IMR-90 (cell line): ENCODE results near the gene FAM110D. TPM values are rescaled to one million over a fixed set of nuclear protein-coding genes. Genes with fewer than 3 reads are reported as not detected.

Experiments
- ATAC-seq: fragments of 200-7000 bp; cut with Tn5 transposase; 2 replicates; pipeline ENCODE4 v1.9.1; 2020; ENCODE audit warnings: low read depth, mild to moderate bottlenecking, moderate library complexity
- BruUV-seq: library from RNA; stranded (reverse); fragments of 400-500 nt; replicated peaks from 2 replicates; lab custom pipeline; 2021; lab: Mats Ljungman, UMichigan
- CTCF ChIA-PET: fragments of 300-600 bp; formaldehyde crosslinking; extraction: SDS; loops from one replicate; lab custom pipeline; 2021; ENCODE audit warnings: antibody characterized with exemption; lab: Yijun Ruan, JAX
- POLR2A ChIA-PET: fragments of 300-600 bp; sonication (Branson Sonifier 250); formaldehyde crosslinking; loops from one replicate; lab custom pipeline; 2022; ENCODE audit warnings: antibody characterized with exemption; ENCODE audit not compliant: unreplicated experiment; lab: Charles Lee
- DNase-seq: peaks from one replicate; pipeline ENCODE4 v3.0.0; 2013
- H2AFZ ChIP-seq: replicated peaks from 2 replicates; pipeline ENCODE3; 2013; ENCODE audit warnings: low read length, mild to moderate bottlenecking; ENCODE audit not compliant: poor library complexity
- H2AK5ac ChIP-seq: 2 replicates; pipeline ENCODE4 v1.6.1; 2013; ENCODE audit warnings: low read depth, low read length, inconsistent platforms
- H2AK9ac ChIP-seq: replicated peaks from 2 replicates; pipeline ENCODE3; 2013; ENCODE audit warnings: mild to moderate bottlenecking, low read depth, low read length, moderate library complexity; ENCODE audit not compliant: poor library complexity
- H2BK120ac ChIP-seq: 2 replicates; pipeline ENCODE4 v1.6.1; 2013; ENCODE audit warnings: low read depth, low read length, inconsistent platforms
- H2BK15ac ChIP-seq: 3 replicates; pipeline ENCODE4 v1.6.1; 2013; ENCODE audit warnings: low read depth, low read length, inconsistent platforms
- H2BK20ac ChIP-seq: 2 replicates; pipeline ENCODE4 v1.6.1; 2013; ENCODE audit warnings: low read depth, mild to moderate bottlenecking, inconsistent platforms, low read length, moderate library complexity
- H2BK5ac ChIP-seq: 2 replicates; pipeline ENCODE4 v1.6.1; 2013; ENCODE audit warnings: mild to moderate bottlenecking, low read depth, low read length, inconsistent platforms; ENCODE audit not compliant: poor library complexity, severe bottlenecking
- H3K14ac ChIP-seq: replicated peaks from 2 replicates; pipeline ENCODE4 v1.6.1; 2013; ENCODE audit warnings: low read depth, low read length, inconsistent platforms
- H3K18ac ChIP-seq: 2 replicates; pipeline ENCODE4 v1.6.1; 2013; ENCODE audit warnings: low read depth, low read length, control low read depth
- H3K23ac ChIP-seq: 2 replicates; pipeline ENCODE4 v1.6.1; 2013; ENCODE audit warnings: low read depth, low read length, inconsistent platforms
- H3K27ac ChIP-seq: 2 replicates; pipeline ENCODE4 v1.5.1; 2013; ENCODE audit warnings: mild to moderate bottlenecking, control low read depth, low read length; ENCODE audit not compliant: insufficient read depth
- H3K27me3 ChIP-seq: 2 replicates; pipeline ENCODE4 v1.6.1; 2013; ENCODE audit warnings: low read length; ENCODE audit not compliant: control insufficient read depth, insufficient read depth
- H3K36me3 ChIP-seq: 2 replicates; pipeline ENCODE4 v1.6.1; 2013; ENCODE audit warnings: low read length, mixed read lengths; ENCODE audit not compliant: control insufficient read depth, insufficient read depth
- H3K4ac ChIP-seq: 2 replicates; pipeline ENCODE4 v1.6.1; 2013; ENCODE audit warnings: low read depth, low read length, inconsistent platforms
- H3K4me1 ChIP-seq: 2 replicates; pipeline ENCODE4 v1.6.1; 2013; ENCODE audit warnings: low read length, mixed read lengths; ENCODE audit not compliant: control insufficient read depth, insufficient read depth
- H3K4me2 ChIP-seq: 2 replicates; pipeline ENCODE4 v1.6.1; 2013; ENCODE audit warnings: low read depth, mild to moderate bottlenecking, control low read depth, low read length, moderate library complexity
- H3K4me3 ChIP-seq: 2 replicates; pipeline ENCODE4 v1.5.1; 2013; ENCODE audit warnings: low read depth, mild to moderate bottlenecking, control low read depth, low read length, moderate library complexity; ENCODE audit not compliant: insufficient read depth
- H3K56ac ChIP-seq: 2 replicates; pipeline ENCODE4 v1.6.1; 2013; ENCODE audit warnings: low read length, inconsistent platforms; ENCODE audit not compliant: insufficient read depth; ENCODE audit errors: extremely low read depth
- H3K79me1 ChIP-seq, 2 experiments: 2 replicates each; pipeline ENCODE4 v1.6.1; 2013; ENCODE audit warnings: low read length in 2 of 2, inconsistent platforms in 1 of 2, low read depth in 1 of 2
- H3K9ac ChIP-seq: 2 replicates; pipeline ENCODE4 v1.6.1; 2013; ENCODE audit warnings: low read depth, low read length, control low read depth
- H3K9me1 ChIP-seq: 2 replicates; pipeline ENCODE4 v1.6.1; 2013; ENCODE audit warnings: low read length, inconsistent platforms; ENCODE audit not compliant: insufficient read depth
- H3K9me3 ChIP-seq: 2 replicates; pipeline ENCODE4 v1.6.1; 2013; ENCODE audit warnings: low read length; ENCODE audit not compliant: control insufficient read depth, insufficient read depth
- H4K20me1 ChIP-seq: 2 replicates; pipeline ENCODE4 v1.6.1; 2013; ENCODE audit warnings: low read length, inconsistent platforms; ENCODE audit not compliant: insufficient read depth
- H4K5ac ChIP-seq: 2 replicates; pipeline ENCODE4 v1.6.1; 2013; ENCODE audit warnings: mild to moderate bottlenecking, low read depth, low read length, control low read depth
- H4K8ac ChIP-seq, 2 experiments: 2 replicates each; pipeline ENCODE4 v1.6.1; 2013; ENCODE audit warnings: low read depth in 2 of 2, low read length in 2 of 2, control low read depth in 1 of 2, inconsistent platforms in 1 of 2
- H4K91ac ChIP-seq: 2 replicates; pipeline ENCODE4 v1.6.1; 2013; ENCODE audit warnings: low read depth, low read length, inconsistent platforms; ENCODE audit not compliant: insufficient read depth
- CEBPB ChIP-seq: IDR thresholded peaks from 2 replicates; pipeline ENCODE4 v1.6.1; 2012; ENCODE audit warnings: low read depth, low read length, improper control_type of control experiment
- CHD1 ChIP-seq: IDR thresholded peaks from 2 replicates; pipeline ENCODE4 v1.6.1; 2012; ENCODE audit warnings: low read depth, low read length, improper control_type of control experiment
- CTCF ChIP-seq: conservative IDR thresholded peaks from 2 replicates; pipeline ENCODE4 v1.5.1; 2012; ENCODE audit warnings: mild to moderate bottlenecking, low read depth, low read length, improper control_type of control experiment
- FOS ChIP-seq: fragments of 150-350 bp; IDR thresholded peaks from 2 replicates; pipeline ENCODE4 v1.6.1; 2016; ENCODE audit warnings: low read depth, low read length
- MAFK ChIP-seq: IDR thresholded peaks from 2 replicates; pipeline ENCODE4 v1.6.1; 2012; ENCODE audit warnings: low read depth, low read length, improper control_type of control experiment
- MAZ ChIP-seq: IDR thresholded peaks from 2 replicates; pipeline ENCODE4 v1.6.1; 2012; ENCODE audit warnings: low read depth, mild to moderate bottlenecking, low read length, improper control_type of control experiment, moderate library complexity, borderline replicate concordance
- MXI1 ChIP-seq: IDR thresholded peaks from 2 replicates; pipeline ENCODE4 v1.6.1; 2012; ENCODE audit warnings: low read depth, mild to moderate bottlenecking, low read length, moderate library complexity, borderline replicate concordance
- NFE2L2 ChIP-seq: fragments of 150-350 bp; IDR thresholded peaks from 2 replicates; pipeline ENCODE4 v1.6.1; 2016; ENCODE audit warnings: low read depth, mild to moderate bottlenecking, low read length
- POLR2A ChIP-seq: IDR thresholded peaks from 2 replicates; pipeline ENCODE4 v1.6.1; 2012; ENCODE audit warnings: mild to moderate bottlenecking, low read depth, low read length
- RAD21 ChIP-seq: IDR thresholded peaks from 2 replicates; pipeline ENCODE4 v1.6.1; 2012; ENCODE audit warnings: low read length, improper control_type of control experiment
- RCOR1 ChIP-seq: IDR thresholded peaks from 2 replicates; pipeline ENCODE4 v1.6.1; 2012; ENCODE audit warnings: mild to moderate bottlenecking, low read length, improper control_type of control experiment; ENCODE audit not compliant: insufficient replicate concordance
- RFX5 ChIP-seq: IDR thresholded peaks from 2 replicates; pipeline ENCODE4 v1.8.0; 2012; ENCODE audit warnings: low read depth, mild to moderate bottlenecking, low read length, moderate library complexity
- SMC3 ChIP-seq: fragments of 150-350 bp; IDR thresholded peaks from 2 replicates; pipeline ENCODE4 v1.6.1; 2016; ENCODE audit warnings: low read depth, mild to moderate bottlenecking, antibody characterized with exemption, low read length, moderate library complexity
- USF2 ChIP-seq: fragments of 150-350 bp; IDR thresholded peaks from 2 replicates; pipeline ENCODE4 v1.6.1; 2017; ENCODE audit warnings: mild to moderate bottlenecking, antibody characterized with exemption, low read length, low read depth
- WGBS, 2 experiments: methylation state at CpG; one replicate each; pipeline versions ENCODE4 v1.1.5 to v1.1.7; 2013; ENCODE audit warnings: missing lambda C conversion rate in 2 of 2; ENCODE audit not compliant: insufficient read length in 1 of 2; ENCODE audit errors: extremely low coverage in 2 of 2; 5-methylcytosine and 5-hydroxymethylcytosine counted together
- dilution Hi-C: fragments of 300-500 bp; cut with HindIII; formaldehyde crosslinking; loops from one replicate; pipeline ENCODE4 v1.14.3; 2018; ENCODE audit warnings: low sequenced_read_pairs; ENCODE audit not compliant: unreplicated experiment
- in situ Hi-C: fragments of 300-500 bp; cut with MboI; formaldehyde crosslinking; loops from 3 replicates; pipeline ENCODE4 v1.14.3; 2019; ENCODE audit warnings: low sequenced_read_pairs, inconsistent platforms, mixed read lengths
- intact Hi-C: fragments of 100-400 bp; cut with micrococcal nuclease; formaldehyde crosslinking; loops from 2 replicates; pipeline ENCODE4 v1.10.0; 2022
- polyA plus RNA-seq, 3 experiments: library from polyadenylated mRNA; depleted of rRNA; stranded (reverse); fragments of >200 nt; gene quantifications; 2 replicates each; pipeline ENCODE4 v1.2.3, GENCODE V29; 2012; ENCODE audit warnings: low replicate concordance in 1 of 3
- total RNA-seq: library from RNA; depleted of rRNA; stranded (reverse); fragments of >200 nt; gene quantifications from 2 replicates; pipeline ENCODE4 v1.2.3, GENCODE V29; 2012

FAM110D gene
- total and polyA plus RNA-seq, 2 of the 4 experiments (the other 2 are of a cell fraction): not detected

GRCh38 chr1:26184883-26185282 is 26.0 kb downstream of the FAM110D start:
- no peak for TF ChIP-seq NFE2L2
- TF ChIP-seq FOS: no peak
- no peak for TF ChIP-seq USF2
- TF ChIP-seq CEBPB: no peak
- TF ChIP-seq MAFK: no peak
- no peak for TF ChIP-seq POLR2A
- no peak for TF ChIP-seq SMC3
- no peak for TF ChIP-seq RAD21
- TF ChIP-seq CTCF: no peak
- TF ChIP-seq MAZ: no peak
- no peak for TF ChIP-seq MXI1
- TF ChIP-seq RFX5: no peak
- TF ChIP-seq CHD1: no peak
- no peak for TF ChIP-seq RCOR1
- peaks cover 3% of the 10 kb centered on the region for H3K27me3 ChIP-seq
- no peak overlapping the region for H4K8ac ChIP-seq
- no peaks in the 10 kb centered on the region for H3K36me3 ChIP-seq
- H3K23ac ChIP-seq: no peak overlapping the region
- H3K56ac ChIP-seq: no peak overlapping the region
- H3K4me1 ChIP-seq: no peaks in the 10 kb centered on the region
- H3K9me3 ChIP-seq: no peaks in the 10 kb centered on the region
- H3K9ac ChIP-seq: no peak overlapping the region
- BruUV-seq: no TSS peak
- no peaks in the 10 kb centered on the region for H4K20me1 ChIP-seq
- H3K14ac ChIP-seq: no peak overlapping the region
- 91% methylated on average over 16 of the region's 21 CpGs; no CpG with 5 or more reads in 1 of the 2 experiments for WGBS, 2 experiments
- H3K27ac ChIP-seq: no peak overlapping the region
- no peak overlapping the region for H3K4me2 ChIP-seq
- intact Hi-C loops: no loop called here
- no peak overlapping the region for H2AFZ ChIP-seq
- H3K4ac ChIP-seq: no peak overlapping the region
- H3K4me3 ChIP-seq: no peak overlapping the region
- no peak for DNase-seq
- H4K91ac ChIP-seq: no peak overlapping the region
- ChIA-PET CTCF (no interaction called here), POLR2A (no interaction called here)
- H3K79me1 ChIP-seq: no peaks in the 10 kb centered on the region
- dilution Hi-C loops: no loop called here
- no peaks in the 10 kb centered on the region for H3K9me1 ChIP-seq
- H4K5ac ChIP-seq: no peak overlapping the region
- no peak overlapping the region for H2BK5ac ChIP-seq
- H2BK15ac ChIP-seq: no peak overlapping the region
- no peak overlapping the region for H2BK120ac ChIP-seq
- no peak overlapping the region for H2BK20ac ChIP-seq
- no peak overlapping the region for H2AK9ac ChIP-seq
- in situ Hi-C loops: no loop called here
- H3K18ac ChIP-seq: no peak overlapping the region
- no peak overlapping the region for H2AK5ac ChIP-seq
- no peak for ATAC-seq
